ACC112 (cell line): ENCODE measurements around the gene SPINDOC.

Experiments used
- H2AFZ ChIP-seq: fragments of 200-600 bp; sonication (generic); one replicate; pipeline ENCODE4 v1.6.0; 2017; ENCODE audit warnings: antibody characterized with exemption, low read length; ENCODE audit not compliant: unreplicated experiment
- H3K27ac ChIP-seq: fragments of 200-600 bp; sonication (generic); 2 replicates; pipeline ENCODE4 v1.5.1; 2014; ENCODE audit warnings: low read depth, mild to moderate bottlenecking, antibody characterized with exemption, low read length, moderate library complexity
- H3K27me3 ChIP-seq: fragments of 200-600 bp; sonication (generic); 2 replicates; pipeline ENCODE4 v1.6.1; 2014; ENCODE audit warnings: mild to moderate bottlenecking, antibody characterized with exemption, low read length, moderate library complexity, mixed read lengths; ENCODE audit not compliant: insufficient read depth
- H3K36me3 ChIP-seq: fragments of 200-600 bp; sonication (generic); 2 replicates; pipeline ENCODE4 v1.6.1; 2016; ENCODE audit warnings: mild to moderate bottlenecking, antibody characterized with exemption, low read length, moderate library complexity, mixed read lengths; ENCODE audit not compliant: insufficient read depth
- H3K4me1 ChIP-seq: fragments of 200-600 bp; sonication (generic); one replicate; pipeline ENCODE4 v1.6.1; 2016; ENCODE audit warnings: low read length, mixed read lengths; ENCODE audit not compliant: insufficient read depth, unreplicated experiment, control insufficient read depth
- H3K4me3 ChIP-seq: fragments of 200-600 bp; sonication (generic); 2 replicates; pipeline ENCODE4 v1.5.1; 2014; ENCODE audit warnings: mild to moderate bottlenecking, low read depth, low read length
- H3K79me2 ChIP-seq: fragments of 200-600 bp; sonication (generic); one replicate; pipeline ENCODE4 v1.6.0; 2016; ENCODE audit warnings: low read length; ENCODE audit not compliant: control insufficient read depth, unreplicated experiment, insufficient read depth

SPINDOC gene

DNA sequence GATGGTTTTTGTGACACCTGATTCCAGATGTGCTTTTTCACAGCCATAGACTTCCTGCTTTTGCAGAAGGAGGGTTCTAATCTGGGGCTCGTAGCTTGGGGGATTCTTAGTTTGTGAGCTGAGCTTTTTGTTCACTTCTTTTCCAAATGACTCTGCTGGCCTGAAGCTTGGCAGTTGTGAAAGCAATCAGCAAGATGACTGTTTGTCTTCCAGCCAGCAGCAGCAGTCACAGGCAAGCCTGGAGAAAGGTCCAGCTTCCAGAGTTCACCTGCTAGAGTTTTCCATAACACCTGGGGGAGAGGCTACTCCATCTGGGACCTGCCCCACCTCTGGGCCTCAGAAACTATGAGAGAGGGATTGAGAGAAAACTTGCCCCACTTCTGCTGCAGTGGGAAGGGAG, 29.8 kb downstream of the SPINDOC start:
- Histone ChIP-seq H3K4me1 (peaks cover 31% of the 10 kb centered on the region), H2AFZ (no peak overlapping the region), H3K27ac (no peak overlapping the region), H3K4me3 (no peak overlapping the region), H3K79me2 (peaks cover 81% of the 10 kb centered on the region), H3K27me3 (no peaks in the 10 kb centered on the region), H3K36me3 (peaks cover 7% of the 10 kb centered on the region; the same call in 1 of the 2 replicates)

GRCh38 chr11:63844836-63845235, 31.6 kb downstream of the SPINDOC start:
- H3K4me3 ChIP-seq, result no peak overlapping the region
- peaks cover 28% of the 10 kb centered on the region for H3K4me1 ChIP-seq

GRCh38 chr11:63845303-63845702, 32.0 kb downstream of the SPINDOC start:
- H3K36me3 ChIP-seq, result peaks cover 7% of the 10 kb centered on the region; the same call in 1 of the 2 replicates
- no peak overlapping the region for H2AFZ ChIP-seq
- H3K4me3 ChIP-seq, result no peak overlapping the region
- H3K27ac ChIP-seq, result peak overlapping the region; percentile 75
- peaks cover 87% of the 10 kb centered on the region for H3K79me2 ChIP-seq
- H3K27me3 ChIP-seq, result no peaks in the 10 kb centered on the region
- peaks cover 28% of the 10 kb centered on the region for H3K4me1 ChIP-seq

More at GRCh38 chr11:63844836-63845235, 31.6 kb downstream of the SPINDOC start:
- H3K27me3 ChIP-seq, result no peaks in the 10 kb centered on the region
- H2AFZ ChIP-seq, result no peak overlapping the region
- peak overlapping the region; percentile 75 for H3K27ac ChIP-seq
- peaks cover 89% of the 10 kb centered on the region for H3K79me2 ChIP-seq
- H3K36me3 ChIP-seq, result peaks cover 7% of the 10 kb centered on the region; the same call in 1 of the 2 replicates

DNA sequence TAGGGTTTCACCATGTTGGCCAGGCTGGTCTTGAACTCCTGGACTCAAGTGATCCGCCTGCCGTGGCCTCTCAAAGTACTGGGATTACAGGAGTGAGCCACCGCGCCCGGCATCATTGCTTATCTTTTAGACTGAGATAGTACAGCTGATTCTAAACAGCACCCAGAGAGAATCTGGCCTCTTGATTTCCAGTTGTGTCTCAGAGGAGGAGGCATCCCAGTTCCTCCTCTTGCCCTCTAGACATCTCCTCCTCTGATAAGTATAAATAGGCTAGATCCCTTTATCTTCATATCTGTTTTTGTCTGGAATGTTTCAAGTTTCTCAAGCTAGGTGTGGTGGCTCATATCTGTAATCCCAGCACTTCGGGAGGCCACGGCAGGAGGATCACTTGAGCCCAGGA, 32.7 kb downstream of the SPINDOC start:
- Histone ChIP-seq H3K27ac (peak overlapping the region; percentile 75; the same call in 1 of the 2 replicates), H3K4me3 (no peak overlapping the region), H2AFZ (no peak overlapping the region), H3K79me2 (peaks cover 87% of the 10 kb centered on the region), H3K4me1 (peaks cover 27% of the 10 kb centered on the region), H3K36me3 (peaks cover 7% of the 10 kb centered on the region; the same call in 1 of the 2 replicates), H3K27me3 (no peaks in the 10 kb centered on the region)

DNA sequence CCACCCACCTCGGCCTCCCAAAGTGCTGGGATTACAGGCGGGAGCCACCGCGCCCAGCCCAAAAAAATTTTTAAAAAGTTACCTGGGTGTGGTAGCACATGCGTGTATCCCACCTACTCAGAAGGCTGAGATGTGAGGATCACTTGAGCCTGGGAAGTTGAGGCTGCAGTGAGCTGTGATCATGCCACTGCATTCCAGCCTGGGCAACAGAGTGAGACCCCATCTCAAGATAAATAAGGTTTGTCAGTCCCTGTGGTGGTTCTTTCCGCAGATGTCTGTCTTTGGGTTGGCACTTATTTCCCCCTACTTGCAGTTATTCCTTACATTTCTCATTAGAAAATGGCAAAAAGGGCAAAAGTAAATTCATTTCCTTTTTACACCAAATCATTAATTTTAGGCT, 33.6 kb downstream of the SPINDOC start:
- no peak overlapping the region for H2AFZ ChIP-seq
- H3K36me3 ChIP-seq, result peaks cover 7% of the 10 kb centered on the region; the same call in 1 of the 2 replicates
- H3K79me2 ChIP-seq, result peaks cover 86% of the 10 kb centered on the region
- H3K4me3 ChIP-seq, result no peak overlapping the region
- no peak overlapping the region for H3K27ac ChIP-seq
- H3K27me3 ChIP-seq, result no peaks in the 10 kb centered on the region
- H3K4me1 ChIP-seq, result peaks cover 18% of the 10 kb centered on the region

DNA sequence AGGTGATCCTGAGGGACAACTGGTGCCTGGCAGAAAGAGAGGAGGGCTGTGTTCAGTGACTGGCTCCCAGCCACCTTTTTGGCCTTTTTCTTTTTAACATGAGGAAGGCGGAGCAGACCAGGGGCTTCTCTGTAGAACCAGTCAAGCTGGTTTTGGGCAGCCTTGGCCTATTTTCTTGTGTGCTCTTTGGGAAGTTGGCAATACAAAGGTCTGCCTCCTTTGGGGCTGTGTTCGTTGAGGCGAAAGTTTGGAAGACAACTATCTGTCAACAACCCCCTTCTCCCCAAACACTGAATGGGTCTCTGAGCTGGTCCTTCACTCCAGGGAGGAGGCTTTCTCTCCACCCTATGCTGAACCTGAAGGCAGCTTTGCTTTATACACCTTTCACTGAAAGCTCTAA, 34.1 kb downstream of the SPINDOC start:
- Histone ChIP-seq H3K4me1 (peaks cover 18% of the 10 kb centered on the region), H3K36me3 (peaks cover 7% of the 10 kb centered on the region; the same call in 1 of the 2 replicates), H3K79me2 (peaks cover 86% of the 10 kb centered on the region), H3K27ac (no peak overlapping the region), H3K4me3 (no peak overlapping the region), H3K27me3 (no peaks in the 10 kb centered on the region), H2AFZ (no peak overlapping the region)

- Histone ChIP-seq H3K4me1 (peaks cover 12% of the 10 kb centered on the region), H3K4me3 (no peak overlapping the region), H3K36me3 (peaks cover 3% of the 10 kb centered on the region; the same call in 1 of the 2 replicates), H2AFZ (no peak overlapping the region), H3K27ac (no peak overlapping the region), H3K79me2 (peaks cover 70% of the 10 kb centered on the region), H3K27me3 (no peaks in the 10 kb centered on the region)
Observed at GRCh38 chr11:63849691-63850090, 36.4 kb downstream of the SPINDOC start.

DNA sequence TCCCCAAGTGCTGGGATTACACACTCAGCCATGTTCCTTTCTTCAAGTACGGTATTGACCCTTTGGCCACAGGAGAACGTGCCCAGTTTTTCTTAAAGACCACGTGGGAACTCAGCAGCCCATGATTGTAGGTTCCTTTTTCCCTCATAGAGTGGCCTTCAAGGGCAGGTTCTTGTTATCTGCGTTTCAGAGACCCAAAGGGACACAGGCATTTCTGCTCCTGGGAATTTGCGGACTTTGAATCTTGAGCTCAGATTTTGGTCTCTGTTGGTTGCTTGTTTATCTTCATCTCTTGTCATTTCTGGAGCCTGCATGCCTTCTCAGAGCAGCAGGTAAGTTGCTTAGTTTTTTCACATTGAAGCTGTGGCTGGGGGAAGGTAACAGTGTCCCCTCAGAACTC, 37.7 kb downstream of the SPINDOC start:
- Histone ChIP-seq H3K27me3 (no peaks in the 10 kb centered on the region), H3K36me3 (peaks cover 6% of the 10 kb centered on the region; the same call in 1 of the 2 replicates), H2AFZ (no peak overlapping the region), H3K79me2 (peaks cover 66% of the 10 kb centered on the region), H3K4me3 (no peak overlapping the region), H3K4me1 (peaks cover under 1% of the 10 kb centered on the region), H3K27ac (no peak overlapping the region)

- no peaks in the 10 kb centered on the region for H3K27me3 ChIP-seq
- H2AFZ ChIP-seq, result no peak overlapping the region
- peak overlapping the region; percentile 6; the same call in 1 of the 2 replicates for H3K27ac ChIP-seq
- H3K36me3 ChIP-seq, result peaks cover 6% of the 10 kb centered on the region; the same call in 1 of the 2 replicates
- H3K4me3 ChIP-seq, result no peak overlapping the region
- no peaks in the 10 kb centered on the region for H3K4me1 ChIP-seq
- H3K79me2 ChIP-seq, result peaks cover 63% of the 10 kb centered on the region
Observed at GRCh38 chr11:63851364-63851763, 38.1 kb downstream of the SPINDOC start.

DNA sequence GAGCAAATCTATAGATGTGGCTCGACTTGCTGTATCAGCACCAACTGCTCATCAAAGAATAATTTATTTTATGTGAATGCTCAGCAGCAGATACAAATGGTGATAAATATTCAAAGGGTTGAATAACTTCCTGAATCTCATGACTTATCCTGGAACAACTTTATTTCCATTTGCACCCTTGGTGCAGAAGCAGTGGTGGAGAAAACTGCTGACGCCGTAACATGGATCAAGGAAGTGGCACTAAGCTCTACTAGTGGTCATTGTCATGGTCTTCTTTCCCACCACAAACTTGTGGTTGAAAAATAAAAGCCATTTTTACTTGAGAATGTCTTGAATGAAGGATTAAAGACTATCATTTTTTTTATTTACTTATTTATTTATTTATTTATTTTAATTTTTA, 40.2 kb downstream of the SPINDOC start:
- H3K4me1 ChIP-seq, result peaks cover 7% of the 10 kb centered on the region

DNA sequence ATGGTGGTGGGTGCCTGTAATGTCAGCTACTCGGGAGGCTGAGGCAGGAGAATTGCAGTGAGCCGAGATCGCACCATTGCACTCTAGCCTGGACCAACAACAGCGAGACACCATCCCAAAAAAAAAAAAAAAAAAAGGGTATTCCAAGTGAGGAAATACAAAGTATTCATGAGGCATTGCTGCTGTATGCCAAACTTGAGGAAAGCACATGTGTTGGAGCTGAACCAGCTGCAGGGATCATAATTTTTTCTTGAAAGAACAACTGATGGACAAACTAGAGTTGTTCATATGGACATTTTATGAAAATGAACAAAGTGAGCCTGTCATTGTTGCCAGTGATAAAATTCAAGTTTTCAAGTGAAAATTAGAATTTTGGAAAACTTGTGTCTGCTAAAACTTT, 41.4 kb downstream of the SPINDOC start:
- Histone ChIP-seq H3K27ac (no peak overlapping the region), H2AFZ (no peak overlapping the region), H3K27me3 (no peaks in the 10 kb centered on the region), H3K4me3 (no peak overlapping the region), H3K79me2 (peaks cover 42% of the 10 kb centered on the region), H3K4me1 (peaks cover 13% of the 10 kb centered on the region), H3K36me3 (peaks cover 6% of the 10 kb centered on the region; the same call in 1 of the 2 replicates)

More for the DNA sequence above, 40.2 kb downstream of the SPINDOC start:
- H3K4me3 ChIP-seq, result no peak overlapping the region
- H3K36me3 ChIP-seq, result peaks cover 6% of the 10 kb centered on the region; the same call in 1 of the 2 replicates
- no peak overlapping the region for H3K27ac ChIP-seq
- H3K27me3 ChIP-seq, result no peaks in the 10 kb centered on the region
- H2AFZ ChIP-seq, result no peak overlapping the region
- peaks cover 50% of the 10 kb centered on the region for H3K79me2 ChIP-seq
